Measurements from ENCODE around the gene BRI3. TPM values are rescaled to one million over a fixed set of nuclear protein-coding genes. Genes with fewer than 3 reads are reported as not detected.

The BRI3 gene
- total and polyA plus RNA-seq, 2 donors (not counting 1 experiment from before 2014, with no cell fraction given), result 104 to 172 TPM

GRCh38 chr7:98265841-98266271 is 15.6 kb upstream of the BRI3 start:
- no peaks in the 10 kb centered on the region for H3K27me3 ChIP-seq (ENCODE audit: control insufficient read depth, insufficient read depth, low read length)
- no peak overlapping the region for H3K4me3 ChIP-seq (replicated peaks in 1 of 4; ENCODE audit: control extremely low read depth in 1 of 4, insufficient read depth in 1 of 4, low read depth in 3 of 4, low read length in 4 of 4)
- H3K9ac ChIP-seq (ENCODE audit: insufficient read depth, low read length), result no peak overlapping the region
- no peak overlapping the region for H3K4me2 ChIP-seq (ENCODE audit: extremely low read depth, insufficient read depth, low read length)
- peak in 1 of 2 donors; percentile 70 for DNase-seq (ENCODE audit: low read depth in 2 of 2)
- no peak overlapping the region for H3K27ac ChIP-seq (ENCODE audit: insufficient read depth, low read length)
- H3K9me3 ChIP-seq (ENCODE audit: control insufficient read depth, insufficient read depth, low read depth, low read length), result no peaks in the 10 kb centered on the region
- H3K36me3 ChIP-seq (ENCODE audit: control insufficient read depth, insufficient read depth, low read length), result no peaks in the 10 kb centered on the region
- no peak overlapping the region for H2AFZ ChIP-seq (ENCODE audit: low read length)
- H3K79me2 ChIP-seq (ENCODE audit: control insufficient read depth, insufficient read depth, low read length), result no peaks in the 10 kb centered on the region
- no peaks in the 10 kb centered on the region for H4K20me1 ChIP-seq (ENCODE audit: control insufficient read depth, extremely low read depth, insufficient read depth, low read length)
- TF ChIP-seq CTCF (conservative IDR thresholded peaks at IDR 0.05 in 1 of 2, IDR thresholded peaks at IDR 0.05 in 1 of 2; ENCODE audit: low read depth in 1 of 2, low read length in 2 of 2) (no peak), EZH2 (IDR thresholded peaks at IDR 0.05; ENCODE audit: low read length, missing control alignments) (no peak)
- H3K4me1 ChIP-seq (ENCODE audit: control insufficient read depth, extremely low read depth, insufficient read depth, low read length), result no peaks in the 10 kb centered on the region

- DNase-seq (ENCODE audit: low read depth in 2 of 2), result peak in 1 of 2 donors; percentile 31
- Histone ChIP-seq H3K9ac (ENCODE audit: insufficient read depth, low read length) (no peak overlapping the region), H3K27ac (ENCODE audit: insufficient read depth, low read length) (no peak overlapping the region), H3K27me3 (ENCODE audit: control insufficient read depth, insufficient read depth, low read length) (no peaks in the 10 kb centered on the region), H3K9me3 (ENCODE audit: control insufficient read depth, insufficient read depth, low read depth, low read length) (no peaks in the 10 kb centered on the region), H3K79me2 (ENCODE audit: control insufficient read depth, insufficient read depth, low read length) (no peaks in the 10 kb centered on the region), H3K4me2 (ENCODE audit: extremely low read depth, insufficient read depth, low read length) (no peak overlapping the region), H3K4me3 (replicated peaks in 1 of 4; ENCODE audit: control extremely low read depth in 1 of 4, insufficient read depth in 1 of 4, low read depth in 3 of 4, low read length in 4 of 4) (no peak overlapping the region), H3K36me3 (ENCODE audit: control insufficient read depth, insufficient read depth, low read length) (no peaks in the 10 kb centered on the region), H3K4me1 (ENCODE audit: control insufficient read depth, extremely low read depth, insufficient read depth, low read length) (no peaks in the 10 kb centered on the region), H2AFZ (ENCODE audit: low read length) (no peak overlapping the region), H4K20me1 (ENCODE audit: control insufficient read depth, extremely low read depth, insufficient read depth, low read length) (no peaks in the 10 kb centered on the region)
- TF ChIP-seq CTCF (conservative IDR thresholded peaks at IDR 0.05 in 1 of 2, IDR thresholded peaks at IDR 0.05 in 1 of 2; ENCODE audit: low read depth in 1 of 2, low read length in 2 of 2), result peak; percentile 51 to 55
- TF ChIP-seq EZH2 (IDR thresholded peaks at IDR 0.05; ENCODE audit: low read length, missing control alignments), result no peak
Measured at GRCh38 chr7:98266840-98267239, 14.6 kb upstream of the BRI3 start.

- Histone ChIP-seq H3K36me3 (ENCODE audit: control insufficient read depth, insufficient read depth, low read length) (no peaks in the 10 kb centered on the region), H3K79me2 (ENCODE audit: control insufficient read depth, insufficient read depth, low read length) (no peaks in the 10 kb centered on the region), H3K9ac (ENCODE audit: insufficient read depth, low read length) (no peak overlapping the region), H3K4me1 (ENCODE audit: control insufficient read depth, extremely low read depth, insufficient read depth, low read length) (no peaks in the 10 kb centered on the region), H4K20me1 (ENCODE audit: control insufficient read depth, extremely low read depth, insufficient read depth, low read length) (no peaks in the 10 kb centered on the region), H3K4me3 (replicated peaks in 1 of 4; ENCODE audit: control extremely low read depth in 1 of 4, insufficient read depth in 1 of 4, low read depth in 3 of 4, low read length in 4 of 4) (no peak overlapping the region), H3K27ac (ENCODE audit: insufficient read depth, low read length) (no peak overlapping the region), H3K9me3 (ENCODE audit: control insufficient read depth, insufficient read depth, low read depth, low read length) (no peaks in the 10 kb centered on the region), H3K4me2 (ENCODE audit: extremely low read depth, insufficient read depth, low read length) (no peak overlapping the region), H2AFZ (ENCODE audit: low read length) (no peak overlapping the region), H3K27me3 (ENCODE audit: control insufficient read depth, insufficient read depth, low read length) (no peaks in the 10 kb centered on the region)
- TF ChIP-seq CTCF (conservative IDR thresholded peaks at IDR 0.05 in 1 of 2, IDR thresholded peaks at IDR 0.05 in 1 of 2; ENCODE audit: low read depth in 1 of 2, low read length in 2 of 2) (no peak), EZH2 (IDR thresholded peaks at IDR 0.05; ENCODE audit: low read length, missing control alignments) (no peak)
- DNase-seq (ENCODE audit: low read depth in 2 of 2), result no peak
Measured at GRCh38 chr7:98267303-98267702, 14.2 kb upstream of the BRI3 start.
